ENCODE measurements around the gene ALLC. TPM values are rescaled to one million over a fixed set of nuclear protein-coding genes. Genes with fewer than 3 reads are reported as not detected.

Gene ALLC
- total RNA-seq, 1 experiment from 2014 or later = not detected

DNA sequence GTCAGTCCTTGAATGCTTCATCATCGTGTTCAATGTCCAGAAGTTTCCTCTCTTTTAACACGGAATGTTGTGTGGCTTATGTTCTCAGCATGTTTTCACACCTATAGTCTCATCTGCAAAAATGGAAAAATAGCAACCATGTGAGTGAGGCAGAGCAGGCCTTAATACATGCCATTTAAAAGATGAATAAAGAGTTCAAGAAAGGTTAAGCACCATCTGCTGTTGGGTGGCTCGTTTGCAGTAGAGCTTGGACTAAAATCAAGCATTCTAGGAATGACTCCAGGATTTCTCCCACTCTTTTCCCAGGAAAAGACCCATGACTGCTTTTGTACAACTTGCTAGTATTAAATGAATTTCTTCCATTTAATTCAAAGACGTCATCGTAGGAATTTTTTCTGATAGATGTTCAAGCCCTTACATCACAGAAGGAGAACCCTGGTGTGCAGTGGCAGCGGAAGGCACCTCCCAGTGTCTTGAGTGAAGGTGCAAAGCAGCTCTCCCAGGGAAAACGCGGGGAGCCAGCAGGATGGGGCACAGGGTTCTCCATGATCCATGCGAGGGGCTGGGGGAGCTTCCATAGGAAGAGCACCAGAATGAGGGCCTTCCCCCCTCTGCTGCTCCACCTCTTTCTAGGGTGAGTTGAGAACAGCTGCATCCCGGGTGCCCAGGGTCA, 55.0 kb downstream of the ALLC start:
- intact Hi-C loops (cut with micrococcal nuclease; ENCODE audit: unreplicated experiment) = no loop called here
- H3K36me3 ChIP-seq (ENCODE audit: control insufficient read depth, insufficient read depth, low read length) = no peaks in the 10 kb centered on the region
- CTCF ChIA-PET = interaction anchor here (1.2 kb wide), 1 partner anchor 15 kb away, joined by 4 read pairs; no protein-coding TSS in a partner anchor
- no peak for DNase-seq
- no peak overlapping the region for H3K4me3 ChIP-seq (ENCODE audit: low read depth, low read length)
- Mint-ChIP-seq H3K4me3 (ENCODE audit: unreplicated experiment) (no peak overlapping the region), H3K36me3 (ENCODE audit: insufficient read depth, unreplicated experiment) (no peaks in the 10 kb centered on the region), H3K9me3 (ENCODE audit: unreplicated experiment) (no peaks in the 10 kb centered on the region), H3K27ac (ENCODE audit: unreplicated experiment) (no peak overlapping the region), H3K27me3 (ENCODE audit: insufficient read depth, unreplicated experiment) (peaks cover 7% of the 10 kb centered on the region), H3K4me1 (ENCODE audit: low read depth, unreplicated experiment) (no peaks in the 10 kb centered on the region)
- no peaks in the 10 kb centered on the region for H3K27me3 ChIP-seq (replicated peaks; ENCODE audit: control insufficient read depth, insufficient read depth, low read length)
- H3K4me1 ChIP-seq = no peaks in the 10 kb centered on the region
- TF ChIP-seq, protein P1, sequence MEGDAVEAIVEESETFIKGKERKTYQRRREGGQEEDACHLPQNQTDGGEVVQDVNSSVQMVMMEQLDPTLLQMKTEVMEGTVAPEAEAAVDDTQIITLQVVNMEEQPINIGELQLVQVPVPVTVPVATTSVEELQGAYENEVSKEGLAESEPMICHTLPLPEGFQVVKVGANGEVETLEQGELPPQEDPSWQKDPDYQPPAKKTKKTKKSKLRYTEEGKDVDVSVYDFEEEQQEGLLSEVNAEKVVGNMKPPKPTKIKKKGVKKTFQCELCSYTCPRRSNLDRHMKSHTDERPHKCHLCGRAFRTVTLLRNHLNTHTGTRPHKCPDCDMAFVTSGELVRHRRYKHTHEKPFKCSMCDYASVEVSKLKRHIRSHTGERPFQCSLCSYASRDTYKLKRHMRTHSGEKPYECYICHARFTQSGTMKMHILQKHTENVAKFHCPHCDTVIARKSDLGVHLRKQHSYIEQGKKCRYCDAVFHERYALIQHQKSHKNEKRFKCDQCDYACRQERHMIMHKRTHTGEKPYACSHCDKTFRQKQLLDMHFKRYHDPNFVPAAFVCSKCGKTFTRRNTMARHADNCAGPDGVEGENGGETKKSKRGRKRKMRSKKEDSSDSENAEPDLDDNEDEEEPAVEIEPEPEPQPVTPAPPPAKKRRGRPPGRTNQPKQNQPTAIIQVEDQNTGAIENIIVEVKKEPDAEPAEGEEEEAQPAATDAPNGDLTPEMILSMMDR (IDR thresholded peaks at IDR 0.05; ENCODE audit: insufficient read depth in 1 of 2, low read depth in 1 of 2, low read length in 1 of 2, severe bottlenecking in 1 of 2, unreplicated experiment in 1 of 2) = no peak
- no peaks in the 10 kb centered on the region for H3K9me3 ChIP-seq
- POLR2A ChIA-PET = no interaction called here
- no TSS peak for BruUV-seq (replicated peaks)

DNA sequence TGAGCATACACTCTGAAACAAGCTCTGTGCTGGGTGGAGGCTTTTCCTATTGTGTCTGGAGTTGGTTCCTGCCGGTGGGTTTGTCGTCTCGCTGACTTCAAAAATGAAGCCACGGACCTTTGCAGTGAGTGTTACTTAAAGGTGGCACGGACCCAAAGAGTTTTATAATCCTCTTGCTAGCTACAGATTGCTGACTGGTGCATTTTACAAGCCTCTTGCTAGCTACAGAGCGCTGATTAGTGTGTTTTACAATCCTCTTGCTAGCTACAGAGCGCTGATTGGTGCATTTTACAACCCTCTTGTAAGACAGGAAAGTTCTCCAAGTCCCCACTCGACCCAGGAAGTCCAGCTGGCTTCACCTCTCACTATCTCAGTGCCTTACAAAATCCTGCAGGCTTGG, 60.7 kb downstream of the ALLC start:
- ChIA-PET CTCF (no interaction called here), POLR2A (no interaction called here)
- H3K4me1 Mint-ChIP-seq (ENCODE audit: low read depth, unreplicated experiment) = no peaks in the 10 kb centered on the region
- BruUV-seq (replicated peaks) = no TSS peak
- H3K36me3 Mint-ChIP-seq (ENCODE audit: insufficient read depth, unreplicated experiment) = no peaks in the 10 kb centered on the region
- no peak overlapping the region for H3K27ac Mint-ChIP-seq (ENCODE audit: unreplicated experiment)
- H3K4me3 Mint-ChIP-seq (ENCODE audit: unreplicated experiment) = no peak overlapping the region
- TF ChIP-seq, protein P1 (IDR thresholded peaks at IDR 0.05; ENCODE audit: insufficient read depth in 1 of 2, low read depth in 1 of 2, low read length in 1 of 2, severe bottlenecking in 1 of 2, unreplicated experiment in 1 of 2) = no peak
- no peak overlapping the region for H3K4me3 ChIP-seq (ENCODE audit: low read depth, low read length)
- DNase-seq = no peak
- H3K36me3 ChIP-seq (ENCODE audit: control insufficient read depth, insufficient read depth, low read length) = no peaks in the 10 kb centered on the region
- peaks cover 9% of the 10 kb centered on the region for H3K27me3 Mint-ChIP-seq (ENCODE audit: insufficient read depth, unreplicated experiment)
- intact Hi-C loops (cut with micrococcal nuclease; ENCODE audit: unreplicated experiment) = no loop called here
- no peaks in the 10 kb centered on the region for H3K4me1 ChIP-seq
- no peaks in the 10 kb centered on the region; the same call in 1 of the 2 replicates for H3K27me3 ChIP-seq (replicated peaks; ENCODE audit: control insufficient read depth, insufficient read depth, low read length)
- peaks cover 22% of the 10 kb centered on the region for H3K9me3 Mint-ChIP-seq (ENCODE audit: unreplicated experiment)
- H3K9me3 ChIP-seq = no peaks in the 10 kb centered on the region

DNA sequence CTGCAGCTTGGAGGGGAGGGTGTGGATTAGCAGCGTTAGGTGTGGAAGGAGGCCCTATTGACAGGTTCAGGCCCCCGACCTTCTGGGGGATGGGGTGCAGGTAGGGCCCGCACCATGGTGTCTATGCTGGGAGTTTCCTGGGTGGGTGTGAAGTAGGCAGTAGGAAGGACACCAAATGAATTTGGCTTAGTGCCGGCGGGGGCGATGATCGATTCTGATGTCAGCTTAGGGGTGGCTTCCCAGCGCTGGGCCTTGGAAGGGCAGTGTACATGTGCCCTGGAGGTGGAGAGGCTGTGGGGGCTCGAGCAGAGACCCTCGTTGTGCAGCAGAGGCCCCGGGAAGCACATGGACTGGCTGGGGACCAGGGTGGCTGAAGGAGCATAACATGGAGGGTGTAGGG, 67.0 kb downstream of the ALLC start:
- Mint-ChIP-seq H3K4me3 (ENCODE audit: unreplicated experiment) (no peak overlapping the region), H3K9me3 (ENCODE audit: unreplicated experiment) (peaks cover 21% of the 10 kb centered on the region), H3K27me3 (ENCODE audit: insufficient read depth, unreplicated experiment) (peaks cover 39% of the 10 kb centered on the region), H3K4me1 (ENCODE audit: low read depth, unreplicated experiment) (no peaks in the 10 kb centered on the region), H3K27ac (ENCODE audit: unreplicated experiment) (no peak overlapping the region), H3K36me3 (ENCODE audit: insufficient read depth, unreplicated experiment) (no peaks in the 10 kb centered on the region)
- no peak for DNase-seq
- TF ChIP-seq, protein P1 (IDR thresholded peaks at IDR 0.05; ENCODE audit: insufficient read depth in 1 of 2, low read depth in 1 of 2, low read length in 1 of 2, severe bottlenecking in 1 of 2, unreplicated experiment in 1 of 2) = no peak
- H3K36me3 ChIP-seq (ENCODE audit: control insufficient read depth, insufficient read depth, low read length) = no peaks in the 10 kb centered on the region
- peaks cover 2% of the 10 kb centered on the region; the same call in 1 of the 2 replicates for H3K27me3 ChIP-seq (replicated peaks; ENCODE audit: control insufficient read depth, insufficient read depth, low read length)
- intact Hi-C loops (cut with micrococcal nuclease; ENCODE audit: unreplicated experiment) = loop anchor here (5.0 to 10.0 kb wide), 2 partner anchors 230 to 327 kb away; no protein-coding TSS in a partner anchor
- ChIA-PET POLR2A (no interaction called here), CTCF (no interaction called here)
- no peaks in the 10 kb centered on the region for H3K4me1 ChIP-seq
- no peaks in the 10 kb centered on the region for H3K9me3 ChIP-seq
- BruUV-seq (replicated peaks) = no TSS peak
- no peak overlapping the region for H3K4me3 ChIP-seq (ENCODE audit: low read depth, low read length)

Measured in Caco-2 (cell line).